COLO668 (cell line): Measurements from ENCODE around the gene MAGI3.
A peak's percentile ranks its signal among the peaks of the same experiment; 100 is the strongest.

Experiments used
- DNase-seq: peaks from one replicate; lab custom pipeline; 2025; ENCODE audit not compliant: unreplicated experiment; lab: John Stamatoyannopoulos, UW

MAGI3 gene

DNA sequence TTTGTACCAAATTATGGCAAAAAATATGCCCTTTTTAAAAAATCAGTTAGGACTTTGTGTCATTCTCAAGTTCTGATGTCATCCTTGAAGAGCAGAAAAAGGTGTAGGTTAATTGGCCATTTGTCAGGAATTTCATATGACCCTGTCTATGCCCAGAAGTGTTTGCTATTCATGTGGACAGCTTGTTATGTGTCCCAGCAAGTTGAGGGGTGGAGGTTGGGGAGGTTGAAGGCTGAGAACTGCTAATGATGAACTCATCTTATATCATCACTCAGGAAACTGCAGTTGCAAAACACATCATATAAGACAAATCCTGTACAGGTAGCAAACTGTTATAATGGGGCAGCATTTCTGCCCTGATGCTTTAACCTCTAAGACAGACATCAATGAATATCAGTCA is 262.5 kb downstream of the MAGI3 start:
- DNase-seq: no peak

DNA sequence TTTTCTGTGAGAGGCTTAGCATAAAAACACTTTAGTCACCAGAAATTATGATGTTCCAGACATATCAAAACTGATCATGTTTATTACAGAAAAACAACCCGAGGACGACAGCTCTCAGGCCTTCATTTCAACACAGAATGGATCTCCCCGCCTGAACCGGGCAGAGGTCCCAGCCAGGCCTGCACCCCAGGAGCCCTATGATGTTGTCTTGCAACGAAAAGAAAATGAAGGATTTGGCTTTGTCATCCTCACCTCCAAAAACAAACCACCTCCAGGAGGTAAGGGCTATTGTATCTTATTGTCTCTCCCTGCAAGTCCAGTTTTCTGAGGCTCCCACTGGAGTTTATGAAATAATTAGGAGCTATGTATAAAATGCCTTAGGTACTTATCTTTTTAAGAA is 263.4 kb downstream of the MAGI3 start:
- DNase-seq: no peak

DNA sequence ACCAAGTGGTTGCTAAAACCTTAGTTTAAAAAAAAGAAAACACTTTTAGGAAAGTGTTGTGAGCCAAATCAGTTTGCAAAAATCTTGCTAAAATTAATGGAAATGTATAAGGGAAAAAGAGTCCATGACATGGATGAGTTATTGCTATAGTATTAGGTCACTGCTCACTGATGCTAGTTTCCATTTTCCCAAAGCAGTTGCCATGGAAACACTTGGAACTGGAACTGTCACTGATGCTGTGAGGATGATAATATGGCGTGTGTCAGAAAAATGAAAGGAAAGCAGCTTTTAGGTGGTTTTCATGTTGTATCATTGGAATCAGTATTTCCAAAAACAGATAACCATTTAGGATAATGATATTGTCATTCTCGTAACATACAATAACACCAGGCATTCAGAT is 264.6 kb downstream of the MAGI3 start:
- DNase-seq: no peak

DNA sequence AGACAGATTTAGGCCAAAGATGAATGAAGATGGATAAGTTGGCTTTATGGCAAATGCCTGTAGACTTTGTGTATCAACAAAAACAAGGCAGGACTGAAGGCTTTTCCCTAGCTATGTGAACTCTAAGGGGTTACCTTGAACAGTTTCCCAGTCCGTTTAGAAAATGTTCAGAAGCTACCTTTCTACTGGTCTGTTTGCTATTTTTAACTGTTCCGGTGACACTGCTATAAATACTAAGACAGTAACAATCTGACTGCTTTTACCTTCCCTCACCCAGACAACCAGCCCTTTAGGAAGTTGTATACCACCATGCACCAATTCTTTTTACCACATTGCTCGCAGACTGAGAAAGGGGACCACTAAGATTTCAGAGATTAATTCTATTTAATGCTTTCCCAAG is 266.8 kb downstream of the MAGI3 start:
- DNase-seq: no peak

DNA sequence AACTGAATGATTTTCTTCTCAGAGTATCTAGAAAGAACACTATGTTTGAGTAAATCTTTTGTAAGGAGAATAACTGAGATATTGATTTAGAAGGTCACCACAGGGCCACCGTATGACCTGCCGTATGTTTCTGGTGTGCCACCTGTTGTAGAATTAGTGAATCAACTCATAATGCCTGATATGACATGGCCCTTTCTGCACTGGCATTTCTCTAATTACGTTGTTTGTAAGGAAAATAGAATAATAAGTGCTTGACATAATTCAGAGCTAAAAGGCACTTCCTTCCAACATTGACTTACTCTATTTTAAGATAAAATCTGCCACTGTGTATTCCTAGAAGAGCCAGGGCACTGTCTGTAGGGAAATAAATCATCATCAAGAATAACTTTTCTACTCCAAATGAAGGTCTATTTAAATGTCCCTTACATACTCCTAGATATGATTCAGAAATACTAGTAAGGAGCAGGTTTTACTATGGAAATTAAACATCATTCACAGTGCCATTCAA is 267.3 kb downstream of the MAGI3 start:
- DNase-seq: no peak

DNA sequence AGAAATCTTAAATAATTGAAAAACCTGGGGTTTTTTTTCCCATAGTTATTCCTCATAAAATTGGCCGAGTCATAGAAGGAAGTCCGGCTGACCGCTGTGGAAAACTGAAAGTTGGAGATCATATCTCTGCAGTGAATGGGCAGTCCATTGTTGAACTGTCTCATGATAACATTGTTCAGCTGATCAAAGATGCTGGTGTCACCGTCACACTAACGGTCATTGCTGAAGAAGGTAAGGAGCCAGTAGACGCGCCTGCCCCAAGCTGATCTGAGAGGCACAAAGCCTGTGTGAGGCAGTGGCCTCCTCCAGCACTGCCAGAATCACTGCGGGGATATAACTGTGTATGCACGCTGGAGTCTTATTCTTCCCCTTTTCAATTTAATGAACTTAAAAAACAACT is 268.7 kb downstream of the MAGI3 start:
- DNase-seq: no peak

DNA sequence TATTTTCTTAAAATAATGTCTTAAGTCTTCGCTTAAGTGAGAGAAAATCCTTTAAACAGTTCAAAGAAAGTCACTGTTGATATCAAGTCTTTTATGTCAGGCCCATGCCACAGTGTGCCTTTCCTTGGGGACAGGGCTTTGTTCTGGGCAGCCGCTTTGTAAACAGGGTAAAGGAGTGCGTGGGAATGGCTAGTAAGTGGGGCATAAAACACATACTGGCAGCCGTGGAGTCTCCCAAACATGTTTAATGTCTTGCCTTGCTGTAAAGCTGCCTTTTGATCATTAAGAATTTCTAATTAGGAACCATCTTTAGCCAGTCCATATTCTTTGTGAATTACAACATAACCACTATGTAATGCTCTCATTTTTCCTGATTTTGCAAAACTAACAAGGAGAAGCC is 269.2 kb downstream of the MAGI3 start:
- DNase-seq: no peak

DNA sequence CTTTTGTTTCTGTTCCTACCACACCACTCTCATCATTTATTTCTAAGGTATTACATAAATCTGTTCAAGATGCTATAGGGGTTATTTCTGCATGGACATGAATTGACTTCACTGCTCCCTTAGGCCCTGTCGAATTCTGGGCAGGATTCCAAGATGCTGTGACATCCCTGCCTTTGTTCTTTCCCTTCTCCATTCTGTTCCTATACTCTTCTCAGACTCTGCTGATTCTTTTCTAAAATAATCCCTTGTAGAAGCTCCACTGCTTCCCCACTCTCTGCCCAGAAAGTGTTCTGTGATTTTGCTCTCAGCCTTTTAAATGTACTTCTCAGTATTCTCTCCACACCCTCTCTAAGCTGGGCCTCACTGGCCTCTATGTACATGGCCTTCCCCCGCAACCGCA is 269.8 kb downstream of the MAGI3 start:
- no peak for DNase-seq

DNA sequence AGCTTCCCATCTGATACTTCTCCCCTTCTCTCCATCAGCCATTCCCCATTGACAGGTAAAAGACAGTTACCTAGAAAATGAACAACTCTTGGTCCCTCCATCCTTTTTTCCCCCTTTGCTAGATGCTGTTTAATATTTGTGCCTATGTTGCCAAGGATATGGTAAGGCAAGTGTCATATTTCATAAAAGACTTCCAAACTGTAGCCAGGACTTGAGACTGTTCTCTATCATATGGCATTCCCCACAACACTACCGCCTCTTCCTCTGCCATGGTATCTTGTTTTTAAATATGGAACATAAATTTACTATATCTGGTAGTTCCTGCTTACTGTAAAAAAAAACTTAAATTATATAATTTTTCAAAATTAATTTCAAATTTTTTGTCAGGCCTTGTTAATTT is 271.8 kb downstream of the MAGI3 start:
- DNase-seq: no peak

DNA sequence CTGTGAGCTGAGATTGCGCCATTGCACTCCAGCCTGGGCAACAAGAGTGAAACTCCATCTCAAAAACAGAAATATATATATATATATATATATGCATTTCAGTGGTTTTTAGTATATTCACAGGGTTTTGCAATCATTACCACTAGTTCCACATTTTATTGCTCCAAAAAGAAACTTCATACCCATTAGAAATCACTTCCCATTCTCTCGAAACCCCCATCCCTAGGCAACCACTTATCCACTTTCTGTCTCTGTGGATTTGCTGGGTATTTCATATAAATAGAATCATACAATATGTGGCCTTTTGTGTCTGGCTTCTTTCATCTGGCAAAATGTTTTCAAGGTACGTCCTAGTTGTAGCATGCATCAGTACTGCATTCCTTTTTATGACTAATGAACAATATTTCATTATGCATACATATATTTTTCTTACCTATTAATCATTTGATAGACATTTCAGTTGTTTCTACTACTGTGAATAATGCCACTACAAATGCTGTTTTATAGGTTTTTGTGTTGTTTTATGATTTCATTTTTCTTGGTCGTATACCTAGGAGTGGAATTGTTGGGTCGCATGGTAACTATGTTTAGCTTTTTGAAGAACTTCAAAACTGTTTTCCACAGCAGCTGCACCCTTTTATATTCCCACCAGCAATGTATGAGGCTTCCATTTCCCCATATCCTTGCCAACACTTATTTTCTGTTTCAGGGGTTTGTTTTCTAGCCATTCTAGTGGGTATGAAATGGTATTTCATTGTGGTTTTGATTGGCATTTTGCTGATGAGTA is 273.0 kb downstream of the MAGI3 start:
- DNase-seq: no peak

DNA sequence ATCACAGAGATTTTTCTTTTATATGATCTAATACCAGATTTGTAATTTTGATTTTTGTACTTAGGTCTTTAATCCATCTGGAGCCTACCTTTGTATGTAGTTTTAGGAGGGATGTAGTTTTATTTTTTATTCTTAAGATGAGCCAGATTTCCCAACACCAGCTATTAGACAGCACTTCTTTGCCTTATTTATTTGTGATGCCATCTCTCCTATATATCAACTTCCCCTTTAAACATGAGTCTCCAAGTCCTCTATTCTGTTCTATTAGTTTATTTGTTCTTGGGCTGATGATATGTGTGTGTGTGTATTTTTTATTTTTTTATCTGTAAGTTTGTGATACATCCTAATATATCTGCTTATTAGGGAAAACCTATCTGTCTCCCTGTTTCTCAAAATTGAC is 274.8 kb downstream of the MAGI3 start:
- no peak for DNase-seq

DNA sequence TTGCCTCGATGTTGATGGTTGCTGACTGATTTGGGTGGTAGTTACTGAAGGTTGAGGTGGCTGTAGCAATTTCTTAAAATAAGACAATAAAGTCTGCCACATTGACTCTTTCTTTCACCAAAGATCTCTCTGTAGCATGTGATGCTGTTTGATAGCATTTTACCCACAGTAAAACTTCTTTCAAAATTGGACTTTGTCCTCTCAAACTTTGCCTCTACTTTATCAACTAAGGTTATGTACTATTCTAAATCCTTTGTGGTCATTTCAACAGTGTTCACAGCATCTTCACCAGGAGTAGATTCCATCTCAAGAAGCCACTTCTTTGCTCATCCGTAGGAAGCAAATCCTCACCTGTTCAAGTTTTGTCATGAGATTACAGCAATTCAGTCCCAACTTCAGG is 275.8 kb downstream of the MAGI3 start:
- DNase-seq: no peak

DNA sequence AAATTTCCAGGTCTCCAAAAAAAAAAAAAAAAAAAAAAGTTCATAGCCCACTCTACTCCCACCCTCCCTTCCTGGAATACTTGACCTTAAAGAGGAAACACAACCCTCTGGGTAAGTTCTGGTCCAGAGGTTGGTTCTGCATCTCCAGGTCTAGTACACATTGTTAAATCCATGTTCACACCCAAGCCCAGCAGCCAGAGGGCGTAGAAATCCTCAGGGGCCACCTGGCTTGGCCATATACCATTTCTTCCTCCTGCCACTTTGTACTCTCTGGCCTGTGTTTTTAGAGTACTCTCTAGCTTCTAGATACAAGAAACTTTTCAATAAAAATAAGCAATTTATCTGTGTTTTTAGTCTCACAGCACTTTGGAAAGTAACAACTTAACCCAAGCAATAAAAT is 279.7 kb downstream of the MAGI3 start:
- DNase-seq: no peak

DNA sequence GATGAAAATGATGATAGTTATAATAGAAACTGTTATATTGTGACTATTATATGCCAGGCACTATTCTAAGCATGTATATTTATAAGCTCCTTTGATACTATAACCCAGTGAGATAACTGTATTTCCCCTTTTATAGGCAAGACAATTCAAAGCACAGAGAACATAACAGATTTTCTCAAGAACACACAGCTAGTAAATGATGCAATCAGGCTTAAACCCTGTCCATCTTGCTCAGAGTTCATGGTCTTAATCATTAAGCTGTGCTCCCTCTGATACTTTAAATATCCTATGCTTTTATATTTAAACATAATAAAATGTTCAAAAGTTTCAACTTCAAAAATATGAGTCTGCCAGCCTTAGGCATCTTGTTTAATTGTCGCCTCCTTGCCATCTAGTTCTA is 280.3 kb downstream of the MAGI3 start:
- DNase-seq: no peak

DNA sequence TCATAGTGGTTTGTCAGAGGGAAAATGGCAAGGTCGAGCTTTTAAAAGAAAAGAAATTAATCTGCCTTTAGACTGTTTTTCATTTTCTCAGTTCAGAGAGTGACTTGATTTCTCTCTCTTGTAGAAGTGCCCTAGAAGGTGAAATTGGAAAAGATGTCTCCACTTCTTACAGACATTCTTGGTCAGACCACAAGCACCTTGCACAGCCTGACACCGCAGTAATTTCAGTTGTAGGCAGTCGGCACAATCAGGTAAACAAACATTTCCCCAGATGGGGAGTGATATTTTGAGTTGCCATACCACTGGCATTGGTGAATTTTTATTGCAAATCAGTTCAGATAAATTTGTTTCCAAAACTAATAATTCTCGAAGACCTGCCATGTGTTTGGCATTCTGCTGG is 282.2 kb downstream of the MAGI3 start:
- DNase-seq: no peak

DNA sequence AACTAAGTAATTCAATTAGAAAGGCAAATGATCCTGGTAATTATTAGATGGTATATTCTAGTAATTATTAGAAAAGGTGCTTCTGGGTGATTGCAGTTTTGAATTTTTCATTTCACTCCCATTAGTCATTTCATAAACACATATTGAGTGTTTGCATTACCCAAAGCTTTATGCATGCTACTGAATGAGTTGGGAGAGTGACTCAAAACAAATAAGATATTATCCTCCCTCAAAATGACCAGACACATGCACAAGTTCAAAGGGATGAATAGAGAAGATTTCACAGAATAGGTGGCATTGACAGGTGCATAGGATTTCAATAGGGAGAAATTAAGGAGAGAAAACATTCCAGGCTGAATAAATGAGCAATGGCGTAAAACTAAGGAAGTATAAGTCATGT is 284.3 kb downstream of the MAGI3 start:
- DNase-seq: no peak

DNA sequence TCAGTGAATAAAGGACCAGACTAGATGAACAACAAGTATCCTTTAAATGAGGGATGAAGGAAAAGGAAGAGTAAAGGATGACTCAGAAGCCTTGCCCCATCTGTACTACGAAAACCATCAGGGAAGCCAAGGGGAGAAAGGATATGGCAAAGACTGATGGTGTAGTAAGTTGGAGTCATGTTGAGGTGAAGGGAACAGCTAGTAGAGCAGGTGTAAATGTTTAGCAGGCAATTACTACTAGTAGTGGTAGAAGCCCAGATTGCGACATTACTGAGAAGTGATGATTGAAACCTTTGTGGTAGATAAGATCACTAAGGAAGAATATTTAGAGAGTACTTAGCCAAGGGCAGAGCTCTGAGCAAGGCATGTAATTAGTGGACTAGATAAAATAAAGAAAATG is 285.0 kb downstream of the MAGI3 start:
- DNase-seq: no peak

DNA sequence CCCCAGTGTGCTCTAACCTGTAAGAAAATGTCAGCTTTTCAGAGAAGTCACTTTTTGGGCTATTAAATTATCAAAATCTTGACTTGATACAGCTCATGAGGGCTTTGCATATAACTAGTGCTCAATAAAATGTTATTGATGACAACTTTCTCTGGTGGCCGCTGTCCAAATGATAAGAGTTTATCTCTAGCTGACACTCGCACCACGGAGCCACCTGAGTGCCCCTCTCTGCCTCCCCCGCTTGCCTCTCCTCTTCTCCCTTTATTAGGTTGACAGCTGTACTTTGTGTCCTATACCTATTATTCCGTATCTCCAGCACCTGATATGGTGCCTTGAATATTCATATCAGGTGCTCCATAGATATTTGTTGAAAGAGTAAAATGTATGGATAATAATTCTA is 286.2 kb downstream of the MAGI3 start:
- DNase-seq: no peak

DNA sequence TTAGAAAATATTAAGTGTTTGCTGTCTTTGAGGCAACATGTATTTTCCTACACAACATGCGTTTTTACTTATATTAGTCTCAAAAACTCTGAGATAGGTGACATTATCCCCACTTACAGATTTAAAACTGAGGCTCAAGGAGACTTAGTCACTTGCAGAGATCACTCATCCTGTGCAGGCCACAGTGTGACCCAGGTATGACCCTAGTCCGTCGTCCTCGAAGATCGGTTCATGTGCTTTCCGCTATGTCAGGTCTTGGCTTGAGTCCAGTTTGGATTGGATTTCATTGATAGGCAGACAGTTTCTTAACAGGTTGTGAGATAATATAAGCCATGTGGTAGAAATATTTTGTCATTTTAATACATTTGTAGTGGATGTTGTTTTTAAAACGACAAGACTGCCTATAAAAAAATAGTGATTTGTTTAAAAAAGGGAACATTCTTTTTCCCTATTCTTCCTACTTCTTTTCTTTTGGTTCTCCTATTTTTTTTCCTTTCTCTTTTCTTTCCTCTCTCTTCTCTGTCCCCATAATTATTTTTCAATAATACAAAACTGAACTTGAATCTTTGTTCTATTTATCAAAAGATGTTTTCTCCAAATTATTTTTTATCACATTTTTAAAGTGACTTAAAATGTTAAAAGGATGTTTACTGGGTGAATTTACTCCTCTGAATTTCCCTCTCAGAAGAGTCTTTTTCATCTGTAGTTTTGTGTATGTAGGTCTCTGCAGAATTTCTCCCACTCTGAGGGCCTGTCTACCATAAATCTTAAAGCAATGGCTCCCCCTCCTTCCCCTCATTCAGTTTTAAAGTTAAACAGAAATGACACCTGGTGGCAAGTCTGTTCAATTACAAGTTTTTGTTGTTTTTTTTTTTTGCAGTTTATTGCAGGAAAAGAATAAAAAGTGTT is 287.2 kb downstream of the MAGI3 start:
- peak; percentile 38 for DNase-seq

DNA sequence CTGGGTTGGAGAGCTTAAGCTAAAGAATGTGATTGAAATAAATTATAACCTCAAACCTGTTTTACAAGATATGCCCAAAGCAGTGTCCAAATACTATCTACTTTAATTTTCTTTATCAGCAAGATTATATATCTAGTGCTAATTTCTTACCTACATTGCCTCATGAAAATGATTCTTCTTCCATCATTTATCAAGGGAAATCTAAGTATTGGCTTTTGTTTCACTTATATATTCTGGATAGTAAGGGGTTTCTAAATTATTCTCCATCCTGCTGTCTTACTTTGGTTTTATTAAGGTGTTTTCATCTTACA is 287.8 kb downstream of the MAGI3 start:
- no peak for DNase-seq

DNA sequence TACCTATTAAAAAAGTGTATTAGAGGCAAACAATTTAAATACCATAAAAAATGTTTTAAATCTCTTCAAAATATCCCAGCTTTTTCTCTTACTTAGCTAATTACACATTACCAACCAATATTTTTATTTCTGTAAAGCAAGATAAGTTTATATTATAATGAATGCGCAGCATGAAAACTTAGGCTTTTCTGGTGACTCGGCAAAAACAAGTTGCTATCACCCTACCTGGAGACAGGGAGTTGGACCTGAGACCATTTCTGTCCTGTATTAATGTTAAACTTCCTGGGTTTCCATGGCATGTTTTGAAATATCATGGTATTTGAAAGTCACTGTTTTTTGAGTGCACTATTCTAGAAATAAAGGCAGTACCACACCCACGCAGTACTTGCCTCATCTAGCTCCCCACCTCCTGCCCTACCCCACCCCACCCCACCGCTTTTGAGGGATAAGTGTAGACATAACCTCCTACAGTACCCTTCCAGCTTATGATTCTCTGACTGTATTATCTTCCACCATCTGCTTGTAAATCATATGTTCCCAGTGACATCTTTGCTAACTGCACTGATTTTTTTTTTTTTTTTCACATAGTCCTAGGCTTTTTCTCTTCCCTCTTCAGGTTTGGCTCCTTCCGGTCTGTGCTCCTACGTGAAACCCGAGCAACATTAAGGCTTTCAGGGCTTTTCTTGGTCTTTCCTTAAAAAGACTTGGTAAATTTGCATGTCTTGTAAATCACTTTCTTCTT is 291.5 kb downstream of the MAGI3 start:
- no peak for DNase-seq
